Measurements from ENCODE around the gene CETP. TPM values are rescaled to one million over a fixed set of nuclear protein-coding genes. Genes with fewer than 3 reads are reported as not detected.

Gene CETP
- total RNA-seq, 4 donors from 2014 or later, result 1.6 TPM; not detected in 3

- no peak overlapping the region for H3K4me3 ChIP-seq
- no peak for TF ChIP-seq POLR2AphosphoS5 (IDR thresholded peaks at IDR 0.05)
- no peak for TF ChIP-seq CTCF (IDR thresholded peaks at IDR 0.05)
- TF ChIP-seq EP300 (IDR thresholded peaks at IDR 0.05), result no peak
- no peak for TF ChIP-seq POLR2A (IDR thresholded peaks at IDR 0.05)
- ATAC-seq, result no peak
- H3K4me1 ChIP-seq, result no peaks in the 10 kb centered on the region
- no peaks in the 10 kb centered on the region for H3K9me3 ChIP-seq
- peaks cover 0 to 64% of the 10 kb centered on the region in 2 donors for H3K36me3 ChIP-seq
- no peak overlapping the region for H3K27ac ChIP-seq
- 100% methylated on average over 1 of the region's 21 CpGs for WGBS, 2 donors (ENCODE audit: low coverage in 1 of 2)
- H3K27me3 ChIP-seq, result no peaks in the 10 kb centered on the region
Observed at GRCh38 chr16:57025941-57026777, 64.4 kb downstream of the CETP start.

- ATAC-seq, result no peak
- Histone ChIP-seq H3K4me3 (no peak overlapping the region), H3K27ac (no peak overlapping the region), H3K9me3 (no peaks in the 10 kb centered on the region), H3K36me3 (peaks cover 0 to 58% of the 10 kb centered on the region in 2 donors), H3K27me3 (no peaks in the 10 kb centered on the region), H3K4me1 (no peaks in the 10 kb centered on the region)
- 60% methylated on average over 1 of the region's 3 CpGs; no CpG with 5 or more reads in 1 of the 2 donors for WGBS, 2 donors (ENCODE audit: low coverage in 1 of 2)
- TF ChIP-seq POLR2AphosphoS5 (IDR thresholded peaks at IDR 0.05) (no peak), EP300 (IDR thresholded peaks at IDR 0.05) (no peak), POLR2A (IDR thresholded peaks at IDR 0.05) (no peak), CTCF (IDR thresholded peaks at IDR 0.05) (no peak)
Observed at GRCh38 chr16:57026778-57027062, 65.0 kb downstream of the CETP start.

- Histone ChIP-seq H3K4me1 (no peaks in the 10 kb centered on the region), H3K27me3 (no peaks in the 10 kb centered on the region), H3K4me3 (no peak overlapping the region), H3K9me3 (no peaks in the 10 kb centered on the region), H3K36me3 (peaks cover 0 to 58% of the 10 kb centered on the region in 2 donors), H3K27ac (no peak overlapping the region)
- WGBS, 2 donors (ENCODE audit: low coverage in 1 of 2), result 83% methylated on average over 2 of the region's 2 CpGs; no CpG with 5 or more reads in 1 of the 2 donors
- ATAC-seq, result no peak
- TF ChIP-seq POLR2AphosphoS5 (IDR thresholded peaks at IDR 0.05) (no peak), POLR2A (IDR thresholded peaks at IDR 0.05) (no peak), EP300 (IDR thresholded peaks at IDR 0.05) (no peak), CTCF (IDR thresholded peaks at IDR 0.05) (no peak)
Observed at GRCh38 chr16:57027067-57027466, 65.3 kb downstream of the CETP start.

GRCh38 chr16:57028086-57028485 is 66.3 kb downstream of the CETP start:
- Histone ChIP-seq H3K27ac (no peak overlapping the region), H3K4me3 (no peak overlapping the region), H3K36me3 (peaks cover 0 to 54% of the 10 kb centered on the region in 2 donors), H3K4me1 (no peaks in the 10 kb centered on the region), H3K9me3 (no peaks in the 10 kb centered on the region), H3K27me3 (no peaks in the 10 kb centered on the region)
- ATAC-seq, result no peak
- TF ChIP-seq POLR2AphosphoS5 (IDR thresholded peaks at IDR 0.05) (no peak), CTCF (IDR thresholded peaks at IDR 0.05) (no peak), POLR2A (IDR thresholded peaks at IDR 0.05) (no peak), EP300 (IDR thresholded peaks at IDR 0.05) (no peak)
- 100% methylated on average over 1 of the region's 4 CpGs; no CpG with 5 or more reads in 1 of the 2 donors for WGBS, 2 donors (ENCODE audit: low coverage in 1 of 2)
